HG02571 (cell line): Measurements from ENCODE around the gene MAN1B1.
A peak's percentile ranks its signal among the peaks of the same experiment; 100 is the strongest.

Experiments used
- ATAC-seq: cut with Tn5 transposase; IDR thresholded peaks from one replicate; pipeline ENCODE4 v1.9.1; 2021; ENCODE audit warnings: mild to moderate bottlenecking, moderate library complexity; ENCODE audit not compliant: unreplicated experiment

MAN1B1 gene

GRCh38 chr9:137086531-137087408 is at the start of gene MAN1B1:
Gene MAN1B1 (plus strand): TSS chr9:137086985. CDS start chr9:137087000, 15 bp downstream.
- peak; percentile 79 for ATAC-seq

- no peak for ATAC-seq
Measured at GRCh38 chr9:137037035-137037434, 49.8 kb upstream of the MAN1B1 start.

GRCh38 chr9:137037483-137037882 is 49.3 kb upstream of the MAN1B1 start:
- ATAC-seq, result no peak

GRCh38 chr9:137038916-137039315 is 47.9 kb upstream of the MAN1B1 start:
- no peak for ATAC-seq

- no peak for ATAC-seq
Measured at GRCh38 chr9:137039611-137040366, 47.0 kb upstream of the MAN1B1 start.

- ATAC-seq, result no peak
Measured at GRCh38 chr9:137040568-137040967, 46.2 kb upstream of the MAN1B1 start.

GRCh38 chr9:137041124-137041523 is 45.7 kb upstream of the MAN1B1 start:
- ATAC-seq, result no peak

GRCh38 chr9:137042751-137043727 is 43.7 kb upstream of the MAN1B1 start:
- ATAC-seq, result no peak

GRCh38 chr9:137044037-137044436 is 42.7 kb upstream of the MAN1B1 start:
- ATAC-seq, result no peak

- no peak for ATAC-seq
Measured at GRCh38 chr9:137044502-137045177, 42.1 kb upstream of the MAN1B1 start.

GRCh38 chr9:137045294-137046087 is 41.3 kb upstream of the MAN1B1 start:
- no peak for ATAC-seq

GRCh38 chr9:137046088-137046787 is 40.5 kb upstream of the MAN1B1 start, which contains the start of gene NPDC1:
Gene NPDC1 (minus strand): TSS chr9:137046177. CDS start chr9:137045989, 188 bp downstream.
- ATAC-seq, result no peak

GRCh38 chr9:137048655-137049543 is 37.9 kb upstream of the MAN1B1 start:
- no peak for ATAC-seq

GRCh38 chr9:137049544-137050449 is 37.0 kb upstream of the MAN1B1 start:
- ATAC-seq, result no peak

- ATAC-seq, result no peak
Measured at GRCh38 chr9:137050570-137050969, 36.2 kb upstream of the MAN1B1 start.

GRCh38 chr9:137051145-137051724 is 35.5 kb upstream of the MAN1B1 start:
- ATAC-seq, result no peak
